GM04503 (cell line): ENCODE data around the gene UBA3.
A peak's percentile ranks its signal among the peaks of the same experiment; 100 is the strongest.

Experiments used
- DNase-seq: peaks from one replicate; pipeline ENCODE4 v3.0.0-alpha.2; 2012; ENCODE audit warnings: low read depth

The UBA3 gene

GRCh38 chr3:69011096-69011730, 69.0 kb downstream of the UBA3 start:
- DNase-seq: no peak

DNA sequence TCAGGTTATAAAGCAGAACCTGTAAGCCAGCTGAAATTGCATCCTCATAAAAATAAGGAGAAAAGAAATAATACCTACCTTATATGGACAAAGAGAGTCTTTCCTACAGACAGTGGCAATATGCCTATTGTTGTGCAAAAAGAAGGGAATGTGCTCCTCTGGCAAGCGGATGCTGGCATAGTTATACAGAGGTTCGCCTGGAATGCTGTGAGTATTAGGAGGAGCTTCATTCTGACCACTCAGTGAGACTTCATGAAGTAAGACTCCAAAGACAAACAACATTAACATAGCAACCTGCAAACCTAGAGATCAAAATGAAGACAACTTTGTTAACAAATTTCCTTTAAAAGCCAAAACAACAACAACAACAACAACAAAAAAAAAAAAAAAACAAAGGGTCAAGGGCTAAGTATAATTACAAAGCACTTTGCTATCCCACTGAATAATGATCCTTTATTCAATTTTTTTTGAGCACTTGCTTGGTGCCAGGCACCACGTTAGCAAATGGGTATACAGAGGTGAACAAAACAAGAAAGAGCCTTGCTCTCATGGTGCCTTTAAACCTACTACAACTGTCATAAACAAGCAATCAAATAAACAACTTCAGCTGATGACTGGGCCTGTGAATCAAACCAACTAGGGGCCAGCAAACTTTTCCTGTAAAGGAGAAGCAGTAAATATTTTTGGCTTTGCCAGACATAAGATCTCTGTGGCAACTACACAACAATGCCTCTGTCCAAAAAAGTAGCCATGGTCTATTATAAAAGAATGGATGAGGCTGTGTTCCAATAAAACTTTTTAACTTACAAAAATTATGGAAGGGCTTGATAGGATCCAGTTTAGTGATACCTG, 70.4 kb downstream of the UBA3 start:
- peak; percentile 93 for DNase-seq

DNA sequence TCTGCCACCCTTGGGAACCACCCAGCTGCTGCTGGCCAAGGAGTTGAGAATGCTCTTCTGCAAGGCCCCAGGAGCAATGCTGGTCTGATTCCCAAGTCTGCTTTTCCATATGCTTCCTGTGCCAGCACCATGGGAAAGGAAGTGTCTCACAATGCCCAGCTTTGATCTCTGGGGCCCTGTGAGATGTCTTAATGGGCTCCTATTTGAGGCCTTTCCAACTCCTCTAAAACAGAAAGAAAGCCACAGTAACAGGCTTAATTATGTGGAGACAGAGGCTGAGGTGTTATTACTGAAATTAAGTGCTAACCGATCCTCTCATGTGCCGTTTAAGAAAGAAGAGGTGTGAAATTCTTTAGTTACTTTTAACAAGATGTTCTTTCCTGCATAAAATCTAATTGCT, 71.2 kb downstream of the UBA3 start:
- DNase-seq: peak; percentile 19

- no peak for DNase-seq
These were observed 74.2 kb downstream of the UBA3 start for GRCh38 chr3:69005791-69006482.

DNA sequence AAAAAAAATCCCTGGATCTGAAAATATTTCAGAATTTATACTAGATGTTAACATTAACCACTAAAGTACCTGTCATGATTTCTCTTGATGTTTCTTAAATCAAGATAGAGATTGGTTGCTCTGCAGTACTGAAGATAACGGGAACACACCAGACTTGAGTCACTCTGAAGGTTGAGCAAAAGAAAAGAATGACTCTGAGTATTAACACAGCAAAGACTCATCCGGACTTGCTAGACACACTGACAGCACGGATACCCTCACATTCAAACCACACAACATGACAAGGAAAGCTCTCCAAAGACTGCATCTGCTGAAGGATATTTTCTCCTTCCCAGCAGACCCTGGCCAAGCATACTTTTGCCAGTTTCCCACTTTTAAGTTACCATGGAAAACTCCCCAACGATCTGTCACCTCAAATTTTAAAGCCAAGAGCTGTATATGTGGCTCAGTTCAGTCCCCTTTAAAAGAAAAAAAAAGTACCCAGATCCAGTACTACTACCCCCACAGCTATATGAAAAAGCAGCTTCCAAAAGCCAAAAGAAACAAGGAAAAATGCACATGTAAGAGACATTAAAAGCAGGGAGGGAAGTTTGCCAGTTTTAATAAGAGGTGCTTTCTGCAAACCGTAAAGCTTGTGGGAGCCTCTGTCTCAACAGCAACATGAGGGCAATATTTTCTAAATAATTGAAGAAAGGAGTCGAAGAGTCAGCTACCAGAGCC, 74.9 kb downstream of the UBA3 start:
- no peak for DNase-seq
